Calu3 (cell line): ENCODE data around the gene TMX2. TPM values are rescaled to one million over a fixed set of nuclear protein-coding genes. Genes with fewer than 3 reads are reported as not detected.

ENCODE experiments used
- BruUV-seq: library from RNA; stranded (reverse); fragments of 400-500 nt; replicated peaks from 2 replicates; lab custom pipeline; 2021; lab: Mats Ljungman, UMichigan
- CTCF ChIA-PET: fragments of 300-600 bp; sonication (Branson Sonifier 250); formaldehyde crosslinking; loops from one replicate; lab custom pipeline; 2022; ENCODE audit warnings: antibody characterized with exemption; lab: Charles Lee
- DNase-seq: peaks from one replicate; pipeline ENCODE4 v3.0.0; 2022
- H3K27ac Mint-ChIP-seq: one replicate; pipeline ENCODE4 v1.8.0; 2022; ENCODE audit warnings: mixed read lengths; ENCODE audit not compliant: unreplicated experiment
- H3K27me3 Mint-ChIP-seq: one replicate; pipeline ENCODE4 v1.8.0; 2022; ENCODE audit warnings: mixed read lengths; ENCODE audit not compliant: unreplicated experiment
- H3K36me3 Mint-ChIP-seq: one replicate; pipeline ENCODE4 v1.8.0; 2022; ENCODE audit warnings: mild to moderate bottlenecking, moderate library complexity, mixed read lengths; ENCODE audit not compliant: insufficient read depth, unreplicated experiment
- H3K4me1 Mint-ChIP-seq: one replicate; pipeline ENCODE4 v1.8.0; 2022; ENCODE audit warnings: mild to moderate bottlenecking, low read depth, mixed read lengths; ENCODE audit not compliant: unreplicated experiment
- H3K4me3 Mint-ChIP-seq: one replicate; pipeline ENCODE4 v1.8.0; 2022; ENCODE audit warnings: mild to moderate bottlenecking, low read depth, moderate library complexity, mixed read lengths; ENCODE audit not compliant: unreplicated experiment
- H3K9me3 Mint-ChIP-seq: one replicate; pipeline ENCODE4 v1.8.0; 2022; ENCODE audit warnings: low read depth, mixed read lengths; ENCODE audit not compliant: unreplicated experiment
- CTCF ChIP-seq: fragments of 200-600 bp; IDR thresholded peaks from one replicate; pipeline ENCODE4 v1.8.0; 2022; ENCODE audit warnings: antibody characterized with exemption; ENCODE audit not compliant: unreplicated experiment
- intact Hi-C: fragments of 100-400 bp; cut with micrococcal nuclease; formaldehyde crosslinking; loops from one replicate; pipeline ENCODE4 v1.10.0; 2022; ENCODE audit not compliant: unreplicated experiment
- total RNA-seq: library from RNA; stranded (reverse); gene quantifications from 2 replicates; pipeline ENCODE4 v1.2.3, GENCODE V29; 2022

TMX2 gene
- total RNA-seq, 1 experiment from 2014 or later, result 152 TPM

GRCh38 chr11:57785072-57785471 is 72.7 kb downstream of the TMX2 start:
- intact Hi-C loops, result loop anchor here (10.0 kb wide), 1 partner anchor 120 kb away; the partner anchor contains the start of gene ZDHHC5
- H3K27ac Mint-ChIP-seq, result peak overlapping the region; percentile 58
- no TSS peak for BruUV-seq
- DNase-seq, result no peak
- H3K27me3 Mint-ChIP-seq, result no peaks in the 10 kb centered on the region
- peak overlapping the region; percentile 19 for H3K4me3 Mint-ChIP-seq
- H3K9me3 Mint-ChIP-seq, result no peaks in the 10 kb centered on the region
- H3K4me1 Mint-ChIP-seq, result peaks cover 83% of the 10 kb centered on the region
- CTCF ChIA-PET, result interaction anchor here (1.3 kb wide), 2 partner anchors 18 to 22 kb away, joined by 3 to 5 read pairs; no protein-coding TSS in a partner anchor
- peaks cover 67% of the 10 kb centered on the region for H3K36me3 Mint-ChIP-seq
- TF ChIP-seq CTCF, result no peak

GRCh38 chr11:57786436-57786835 is 74.0 kb downstream of the TMX2 start:
- CTCF ChIA-PET, result interaction anchor here (1.3 kb wide), 1 partner anchor 14 kb away, joined by 3 read pairs; no protein-coding TSS in a partner anchor
- Mint-ChIP-seq H3K9me3 (no peaks in the 10 kb centered on the region), H3K36me3 (peaks cover 73% of the 10 kb centered on the region), H3K4me1 (peaks cover 77% of the 10 kb centered on the region), H3K27me3 (no peaks in the 10 kb centered on the region), H3K27ac (peak overlapping the region; percentile 61), H3K4me3 (no peak overlapping the region)
- intact Hi-C loops, result loop anchor here (10.0 kb wide), 1 partner anchor 122 kb away; the partner anchor contains the start of gene ZDHHC5
- no peak for TF ChIP-seq CTCF
- no TSS peak for BruUV-seq
- no peak for DNase-seq

- TF ChIP-seq CTCF, result no peak
- H3K9me3 Mint-ChIP-seq, result no peaks in the 10 kb centered on the region
- peak overlapping the region; percentile 61 for H3K27ac Mint-ChIP-seq
- CTCF ChIA-PET, result no interaction called here
- intact Hi-C loops, result loop anchor here (10.0 kb wide), 1 partner anchor 122 kb away; the partner anchor contains the start of gene ZDHHC5
- BruUV-seq, result no TSS peak
- H3K27me3 Mint-ChIP-seq, result no peaks in the 10 kb centered on the region
- peaks cover 73% of the 10 kb centered on the region for H3K36me3 Mint-ChIP-seq
- no peak overlapping the region for H3K4me3 Mint-ChIP-seq
- H3K4me1 Mint-ChIP-seq, result peaks cover 77% of the 10 kb centered on the region
- no peak for DNase-seq
Measured at GRCh38 chr11:57787006-57787604, 74.7 kb downstream of the TMX2 start.

GRCh38 chr11:57787920-57788702 is 75.7 kb downstream of the TMX2 start:
- no peaks in the 10 kb centered on the region for H3K27me3 Mint-ChIP-seq
- BruUV-seq, result no TSS peak

More at GRCh38 chr11:57787920-57788702, 75.7 kb downstream of the TMX2 start:
- Mint-ChIP-seq H3K36me3 (peaks cover 73% of the 10 kb centered on the region), H3K27ac (peak overlapping the region; percentile 45), H3K4me1 (peaks cover 77% of the 10 kb centered on the region), H3K9me3 (no peaks in the 10 kb centered on the region), H3K4me3 (peak overlapping the region; percentile 4)
- CTCF ChIA-PET, result interaction anchor here (1.6 kb wide), 1 partner anchor 24 kb away, joined by 4 read pairs; no protein-coding TSS in a partner anchor
- no peak for TF ChIP-seq CTCF
- intact Hi-C loops, result loop anchor here (10.0 kb wide), 1 partner anchor 123 kb away; the partner anchor contains the start of gene ZDHHC5
- DNase-seq, result no peak
